ENCODE data around the gene PSME2. TPM values are rescaled to one million over a fixed set of nuclear protein-coding genes. Genes with fewer than 3 reads are reported as not detected.
A peak's percentile ranks its signal among the peaks of the same experiment; 100 is the strongest.

Gene PSME2
- total and polyA plus RNA-seq, 2 of the 13 experiments (the other 11 are each of a cell fraction or from before 2014, with no cell fraction given) = 332 to 716 TPM

DNA sequence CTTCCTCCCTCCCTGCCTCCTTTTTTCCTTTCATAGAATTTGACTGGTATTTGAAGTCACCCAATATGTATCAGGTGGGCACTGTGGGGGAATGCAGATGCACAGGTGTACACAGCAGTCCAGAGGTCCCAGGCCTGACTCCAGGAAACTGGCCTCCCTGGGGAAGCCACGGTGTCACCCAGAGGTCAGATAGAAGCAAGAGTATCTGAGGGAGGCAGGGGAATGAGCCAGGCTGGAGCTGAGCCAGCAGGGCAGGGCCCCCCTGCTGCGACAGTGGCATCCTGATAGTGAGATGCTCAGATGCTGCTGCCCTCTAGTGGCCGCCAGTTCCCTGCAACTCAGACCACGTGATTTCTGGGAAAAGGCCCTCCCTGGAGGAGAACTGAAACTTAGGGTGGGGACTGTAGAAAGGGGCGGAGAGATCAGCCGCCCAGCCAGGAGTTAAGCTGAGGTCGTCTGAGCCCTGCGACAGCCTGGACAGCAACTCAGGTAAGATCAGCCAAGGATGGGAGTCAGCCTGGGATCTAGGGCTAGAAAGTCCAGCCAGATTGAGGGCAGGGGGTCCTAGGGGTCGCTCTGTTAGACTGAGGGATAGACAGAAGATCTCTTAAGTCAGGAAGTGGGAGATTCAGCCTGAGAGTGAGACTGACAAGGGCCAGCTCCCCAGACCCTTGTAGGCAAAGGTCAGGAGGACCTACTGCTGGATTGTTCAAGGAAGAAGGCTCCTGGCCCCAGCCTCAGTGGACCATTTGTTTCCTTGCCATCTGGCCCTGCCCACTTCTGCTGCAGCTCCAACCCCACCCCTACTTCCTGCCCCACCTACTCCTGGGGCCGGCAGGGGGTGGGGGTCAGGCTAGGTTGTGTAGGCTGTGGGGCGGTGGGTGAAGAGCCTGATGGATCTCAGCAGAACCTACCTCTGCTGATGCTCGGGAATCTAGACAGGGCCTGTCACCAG is 14.7 kb upstream of the PSME2 start, which contains the start of gene IRF9 (continued):
- TF ChIP-seq, protein P1, sequence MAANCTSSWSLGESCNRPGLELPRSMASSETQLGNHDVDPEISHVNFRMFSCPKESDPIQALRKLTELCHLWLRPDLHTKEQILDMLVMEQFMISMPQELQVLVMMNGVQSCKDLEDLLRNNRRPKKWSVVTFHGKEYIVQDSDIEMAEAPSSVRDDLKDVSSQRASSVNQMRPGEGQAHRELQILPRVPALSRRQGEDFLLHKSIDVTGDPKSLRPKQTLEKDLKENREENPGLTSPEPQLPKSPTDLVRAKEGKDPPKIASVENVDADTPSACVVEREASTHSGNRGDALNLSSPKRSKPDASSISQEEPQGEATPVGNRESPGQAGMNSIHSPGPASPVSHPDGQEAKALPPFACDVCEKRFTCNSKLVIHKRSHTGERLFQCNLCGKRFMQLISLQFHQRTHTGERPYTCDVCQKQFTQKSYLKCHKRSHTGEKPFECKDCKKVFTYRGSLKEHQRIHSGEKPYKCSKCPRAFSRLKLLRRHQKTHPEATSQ (CRISPR knock-in tag; IDR thresholded peaks at IDR 0.05; ENCODE audit: borderline replicate concordance) = peak; percentile 95
- TF ChIP-seq ZNF484 (CRISPR knock-in tag; IDR thresholded peaks at IDR 0.05; ENCODE audit: borderline replicate concordance, low read depth) = no peak
- no peak for TF ChIP-seq ZNF674 (CRISPR knock-in tag; IDR thresholded peaks at IDR 0.05; ENCODE audit: low read depth)
- peak; percentile 98 for TF ChIP-seq ZNF343 (CRISPR knock-in tag; IDR thresholded peaks at IDR 0.05)
- TF ChIP-seq, protein P2, sequence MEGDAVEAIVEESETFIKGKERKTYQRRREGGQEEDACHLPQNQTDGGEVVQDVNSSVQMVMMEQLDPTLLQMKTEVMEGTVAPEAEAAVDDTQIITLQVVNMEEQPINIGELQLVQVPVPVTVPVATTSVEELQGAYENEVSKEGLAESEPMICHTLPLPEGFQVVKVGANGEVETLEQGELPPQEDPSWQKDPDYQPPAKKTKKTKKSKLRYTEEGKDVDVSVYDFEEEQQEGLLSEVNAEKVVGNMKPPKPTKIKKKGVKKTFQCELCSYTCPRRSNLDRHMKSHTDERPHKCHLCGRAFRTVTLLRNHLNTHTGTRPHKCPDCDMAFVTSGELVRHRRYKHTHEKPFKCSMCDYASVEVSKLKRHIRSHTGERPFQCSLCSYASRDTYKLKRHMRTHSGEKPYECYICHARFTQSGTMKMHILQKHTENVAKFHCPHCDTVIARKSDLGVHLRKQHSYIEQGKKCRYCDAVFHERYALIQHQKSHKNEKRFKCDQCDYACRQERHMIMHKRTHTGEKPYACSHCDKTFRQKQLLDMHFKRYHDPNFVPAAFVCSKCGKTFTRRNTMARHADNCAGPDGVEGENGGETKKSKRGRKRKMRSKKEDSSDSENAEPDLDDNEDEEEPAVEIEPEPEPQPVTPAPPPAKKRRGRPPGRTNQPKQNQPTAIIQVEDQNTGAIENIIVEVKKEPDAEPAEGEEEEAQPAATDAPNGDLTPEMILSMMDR (CRISPR knock-in tag; IDR thresholded peaks at IDR 0.05) = peak; percentile 100
- TF ChIP-seq ZMYM2 (CRISPR knock-in tag; IDR thresholded peaks at IDR 0.05) = peak; percentile 77; the same call in 1 of the 2 replicates
- TF ChIP-seq, protein P3, sequence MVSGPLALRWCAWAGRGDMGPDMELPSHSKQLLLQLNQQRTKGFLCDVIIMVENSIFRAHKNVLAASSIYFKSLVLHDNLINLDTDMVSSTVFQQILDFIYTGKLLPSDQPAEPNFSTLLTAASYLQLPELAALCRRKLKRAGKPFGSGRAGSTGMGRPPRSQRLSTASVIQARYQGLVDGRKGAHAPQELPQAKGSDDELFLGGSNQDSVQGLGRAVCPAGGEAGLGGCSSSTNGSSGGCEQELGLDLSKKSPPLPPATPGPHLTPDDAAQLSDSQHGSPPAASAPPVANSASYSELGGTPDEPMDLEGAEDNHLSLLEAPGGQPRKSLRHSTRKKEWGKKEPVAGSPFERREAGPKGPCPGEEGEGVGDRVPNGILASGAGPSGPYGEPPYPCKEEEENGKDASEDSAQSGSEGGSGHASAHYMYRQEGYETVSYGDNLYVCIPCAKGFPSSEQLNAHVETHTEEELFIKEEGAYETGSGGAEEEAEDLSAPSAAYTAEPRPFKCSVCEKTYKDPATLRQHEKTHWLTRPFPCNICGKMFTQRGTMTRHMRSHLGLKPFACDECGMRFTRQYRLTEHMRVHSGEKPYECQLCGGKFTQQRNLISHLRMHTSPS (CRISPR knock-in tag; IDR thresholded peaks at IDR 0.05; ENCODE audit: low read depth) = peak; percentile 94
- TF ChIP-seq, protein P4, sequence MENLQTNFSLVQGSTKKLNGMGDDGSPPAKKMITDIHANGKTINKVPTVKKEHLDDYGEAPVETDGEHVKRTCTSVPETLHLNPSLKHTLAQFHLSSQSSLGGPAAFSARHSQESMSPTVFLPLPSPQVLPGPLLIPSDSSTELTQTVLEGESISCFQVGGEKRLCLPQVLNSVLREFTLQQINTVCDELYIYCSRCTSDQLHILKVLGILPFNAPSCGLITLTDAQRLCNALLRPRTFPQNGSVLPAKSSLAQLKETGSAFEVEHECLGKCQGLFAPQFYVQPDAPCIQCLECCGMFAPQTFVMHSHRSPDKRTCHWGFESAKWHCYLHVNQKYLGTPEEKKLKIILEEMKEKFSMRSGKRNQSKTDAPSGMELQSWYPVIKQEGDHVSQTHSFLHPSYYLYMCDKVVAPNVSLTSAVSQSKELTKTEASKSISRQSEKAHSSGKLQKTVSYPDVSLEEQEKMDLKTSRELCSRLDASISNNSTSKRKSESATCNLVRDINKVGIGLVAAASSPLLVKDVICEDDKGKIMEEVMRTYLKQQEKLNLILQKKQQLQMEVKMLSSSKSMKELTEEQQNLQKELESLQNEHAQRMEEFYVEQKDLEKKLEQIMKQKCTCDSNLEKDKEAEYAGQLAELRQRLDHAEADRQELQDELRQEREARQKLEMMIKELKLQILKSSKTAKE (CRISPR knock-in tag; IDR thresholded peaks at IDR 0.05; ENCODE audit: borderline replicate concordance) = 0 out of 2 replicates have a peak, but pooled peaks have one; percentile 82
- TF ChIP-seq HMG20A (CRISPR knock-in tag; IDR thresholded peaks at IDR 0.05; ENCODE audit: borderline replicate concordance) = peak; percentile 74
- TF ChIP-seq, protein P5, sequence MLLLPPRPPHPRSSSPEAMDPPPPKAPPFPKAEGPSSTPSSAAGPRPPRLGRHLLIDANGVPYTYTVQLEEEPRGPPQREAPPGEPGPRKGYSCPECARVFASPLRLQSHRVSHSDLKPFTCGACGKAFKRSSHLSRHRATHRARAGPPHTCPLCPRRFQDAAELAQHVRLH (CRISPR knock-in tag; IDR thresholded peaks at IDR 0.05; ENCODE audit: borderline replicate concordance, low read depth) = peak; percentile 100
- TF ChIP-seq, protein P6, sequence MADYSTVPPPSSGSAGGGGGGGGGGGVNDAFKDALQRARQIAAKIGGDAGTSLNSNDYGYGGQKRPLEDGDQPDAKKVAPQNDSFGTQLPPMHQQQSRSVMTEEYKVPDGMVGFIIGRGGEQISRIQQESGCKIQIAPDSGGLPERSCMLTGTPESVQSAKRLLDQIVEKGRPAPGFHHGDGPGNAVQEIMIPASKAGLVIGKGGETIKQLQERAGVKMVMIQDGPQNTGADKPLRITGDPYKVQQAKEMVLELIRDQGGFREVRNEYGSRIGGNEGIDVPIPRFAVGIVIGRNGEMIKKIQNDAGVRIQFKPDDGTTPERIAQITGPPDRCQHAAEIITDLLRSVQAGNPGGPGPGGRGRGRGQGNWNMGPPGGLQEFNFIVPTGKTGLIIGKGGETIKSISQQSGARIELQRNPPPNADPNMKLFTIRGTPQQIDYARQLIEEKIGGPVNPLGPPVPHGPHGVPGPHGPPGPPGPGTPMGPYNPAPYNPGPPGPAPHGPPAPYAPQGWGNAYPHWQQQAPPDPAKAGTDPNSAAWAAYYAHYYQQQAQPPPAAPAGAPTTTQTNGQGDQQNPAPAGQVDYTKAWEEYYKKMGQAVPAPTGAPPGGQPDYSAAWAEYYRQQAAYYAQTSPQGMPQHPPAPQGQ (CRISPR knock-in tag; IDR thresholded peaks at IDR 0.05; ENCODE audit: borderline replicate concordance) = no peak; the same call in 1 of the 2 replicates
- peak; percentile 95; the same call in 1 of the 2 replicates for TF ChIP-seq ZNF816 (CRISPR knock-in tag; IDR thresholded peaks at IDR 0.05; ENCODE audit: borderline replicate concordance)
- no peak; the same call in 1 of the 2 replicates for TF ChIP-seq NCOA5 (CRISPR knock-in tag; IDR thresholded peaks at IDR 0.05)
- peak; percentile 94 for TF ChIP-seq ARNTL (CRISPR knock-in tag; IDR thresholded peaks at IDR 0.05)
- TF ChIP-seq HDAC2 (CRISPR knock-in tag; IDR thresholded peaks at IDR 0.05) = peak; percentile 100
- peak; percentile 88 for TF ChIP-seq NR2F6 (IDR thresholded peaks at IDR 0.05)
- TF ChIP-seq NR2F6 (CRISPR knock-in tag; IDR thresholded peaks at IDR 0.05) = peak; percentile 98
- peak; percentile 69 for TF ChIP-seq ZNF776 (CRISPR knock-in tag; IDR thresholded peaks at IDR 0.05)
- peak; percentile 87 for TF ChIP-seq FOXO1 (CRISPR knock-in tag; IDR thresholded peaks at IDR 0.05)
